Retina (tissue), 1 donor: ENCODE measurements around the gene EPB41.
"Not testable (repeated sequence)": the region's sequence is repeated elsewhere in the genome, so short reads cannot be mapped to it uniquely, and the experiment has no call there.

Experiments
- DNase-seq: peaks from one replicate; pipeline ENCODE4 v3.0.0-alpha.2; 2016

The EPB41 gene

DNA sequence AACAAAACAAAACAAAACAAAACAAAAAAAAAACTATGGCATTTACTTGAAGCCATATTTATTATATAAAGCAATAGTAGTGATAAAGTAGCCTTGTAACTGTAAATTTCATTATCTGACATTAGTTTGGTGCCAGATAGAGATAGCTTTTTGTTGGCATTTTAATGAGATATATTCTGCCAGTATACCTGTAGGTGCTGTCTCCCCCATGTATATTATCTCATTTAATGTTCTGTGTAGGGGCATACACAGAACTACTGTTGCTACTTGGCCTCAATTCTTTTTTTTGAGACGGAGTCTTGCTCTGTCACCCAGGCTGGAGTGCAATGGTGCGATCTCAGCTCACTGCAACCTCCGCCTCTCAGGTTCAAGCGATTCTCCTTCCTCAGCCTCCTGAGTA, 141.9 kb downstream of the EPB41 start:
- no peak for DNase-seq

DNA sequence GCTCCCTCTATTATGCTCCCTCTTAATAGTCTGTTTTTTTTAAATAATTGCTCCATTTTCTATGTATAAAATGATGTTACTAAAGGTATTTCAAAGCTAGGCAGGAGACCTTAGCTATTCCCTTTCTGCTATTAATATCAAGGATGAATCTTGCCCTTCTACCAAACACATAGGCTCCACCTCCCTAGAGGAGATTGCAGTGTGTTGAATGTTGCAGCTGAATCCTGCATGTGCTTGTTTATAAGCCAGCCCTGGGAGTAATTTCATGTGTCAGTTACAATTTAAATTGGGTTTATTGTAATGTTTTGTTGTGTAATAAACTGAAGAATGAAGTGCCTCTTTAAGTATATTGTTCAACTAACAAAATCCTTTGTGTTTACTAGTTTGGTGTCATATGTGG, 143.3 kb downstream of the EPB41 start:
- no peak for DNase-seq

DNA sequence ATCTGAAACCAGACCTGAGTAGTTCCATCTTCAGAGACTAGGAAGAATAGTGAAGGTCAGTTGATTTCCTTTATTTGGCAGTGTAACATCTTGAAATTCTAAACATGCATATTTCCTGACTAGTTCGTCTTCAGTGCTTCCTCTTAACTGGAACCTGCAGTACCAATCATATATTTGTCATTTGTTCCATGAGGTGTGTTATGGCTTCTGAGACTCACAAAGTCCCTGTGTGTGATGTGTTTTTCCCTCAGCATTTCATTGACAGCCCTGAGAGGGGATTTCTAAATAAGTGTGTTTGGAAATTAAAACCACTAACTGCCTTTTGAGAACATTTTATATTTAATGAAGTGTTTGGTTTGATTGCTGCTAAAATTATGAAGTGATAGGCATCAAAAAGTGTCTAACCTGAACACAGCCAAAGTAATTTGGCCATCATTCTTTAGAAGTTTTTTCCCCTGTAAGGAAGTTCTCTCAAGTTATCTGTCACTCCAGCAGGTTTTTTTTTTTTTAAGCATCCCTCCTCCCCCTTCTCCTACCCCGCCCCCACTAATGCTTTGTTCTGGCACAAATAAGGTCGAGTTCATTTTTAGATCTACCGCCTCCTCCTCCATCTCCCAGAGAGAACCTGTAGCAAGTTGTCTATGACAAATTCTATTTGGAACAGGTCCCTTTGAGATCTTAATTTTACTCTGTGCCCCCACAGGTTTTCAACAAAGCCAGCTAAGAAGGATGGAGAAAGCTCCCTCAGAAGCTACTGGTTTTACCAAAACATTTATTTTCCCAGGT, 148.0 kb downstream of the EPB41 start:
- no peak for DNase-seq

DNA sequence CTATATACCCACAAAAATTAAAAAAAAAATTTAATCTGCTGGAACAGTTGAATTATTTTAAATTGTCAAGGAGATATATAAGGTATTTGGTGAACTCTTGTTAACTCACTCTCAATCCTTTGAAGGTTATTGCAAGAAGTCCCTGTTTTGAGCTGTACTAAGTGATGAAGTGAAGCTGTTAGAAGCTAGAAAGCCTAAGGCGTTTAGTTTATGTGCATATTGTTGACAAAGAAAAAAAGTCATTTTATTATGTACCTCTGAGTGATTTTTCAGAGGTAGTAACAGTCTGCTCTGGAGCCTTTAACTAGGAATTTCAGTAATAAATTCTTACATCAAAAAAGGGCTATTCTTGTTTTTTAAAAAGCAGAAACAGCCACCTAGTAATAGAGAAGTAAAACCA, 149.7 kb downstream of the EPB41 start:
- no peak for DNase-seq

DNA sequence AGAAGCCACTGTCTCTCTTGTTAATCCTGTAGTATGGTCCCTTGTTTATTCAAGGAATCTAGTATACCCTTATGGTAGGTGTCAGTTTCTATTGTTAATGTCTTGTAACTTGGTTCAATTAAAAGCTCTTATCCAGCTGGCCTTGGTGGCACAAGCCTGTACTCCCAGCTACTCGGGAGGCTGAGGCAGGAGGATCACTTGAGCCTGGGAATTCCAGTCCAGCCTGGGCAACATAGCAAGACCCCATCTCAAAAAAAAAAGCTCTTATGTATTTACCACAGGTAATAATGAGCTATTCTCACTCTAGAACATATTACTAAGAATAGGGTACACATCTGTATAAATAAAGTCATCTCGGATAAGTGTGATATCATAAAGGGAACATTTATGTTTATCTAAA, 162.8 kb downstream of the EPB41 start:
- no peak for DNase-seq

DNA sequence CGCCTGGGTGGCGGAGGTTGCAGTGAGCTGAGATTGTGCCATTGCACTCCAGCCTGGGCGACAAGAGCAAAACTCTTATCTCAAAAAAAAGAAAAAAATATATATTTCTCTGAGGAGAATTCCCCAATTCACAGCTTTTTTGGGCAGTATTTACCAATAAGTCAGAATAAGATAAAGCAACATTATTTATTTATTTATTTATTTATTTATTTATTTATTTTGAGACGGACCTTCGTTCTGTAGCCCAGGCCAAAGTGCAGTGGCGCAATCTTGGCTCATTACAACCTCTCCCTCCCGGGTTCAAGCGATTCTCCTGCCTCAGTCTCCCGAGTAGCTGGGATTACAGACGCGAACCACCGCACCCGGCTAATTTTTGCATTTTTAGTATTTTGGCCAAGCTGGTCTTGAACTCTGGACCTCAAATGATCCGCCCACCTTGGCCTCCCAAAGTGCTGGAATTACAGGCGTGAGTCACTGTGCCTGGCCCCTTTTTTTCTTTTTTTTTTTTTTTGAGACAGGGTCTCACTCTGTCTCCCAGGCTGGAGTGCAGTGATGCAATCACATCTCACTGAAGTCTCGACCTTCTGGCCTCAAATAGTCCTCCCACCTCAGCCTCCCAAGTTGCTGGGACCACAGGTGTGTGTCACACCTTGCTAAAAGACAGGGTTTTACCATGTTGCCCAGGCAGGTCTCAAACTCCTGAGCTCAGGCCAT, 165.7 kb downstream of the EPB41 start:
- DNase-seq, result not testable (repeated sequence)

DNA sequence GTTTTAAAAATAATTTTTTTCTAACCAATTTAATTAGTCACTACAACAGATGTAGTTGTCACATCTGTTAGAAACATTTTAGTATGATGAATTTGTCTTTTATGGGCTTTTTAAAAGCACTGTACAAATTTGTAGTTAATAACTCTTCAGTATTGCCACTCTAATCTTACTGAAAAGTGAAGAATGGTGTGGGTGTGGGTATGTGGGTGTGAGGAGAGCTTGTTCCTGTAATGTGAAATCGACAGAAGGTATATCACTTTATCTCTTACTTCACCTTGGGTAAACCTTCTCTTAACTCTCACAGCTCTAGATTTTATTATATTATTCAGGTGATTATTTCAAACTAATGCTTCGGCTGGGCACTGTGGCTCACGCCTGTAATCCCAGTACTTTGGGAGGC, 166.8 kb downstream of the EPB41 start:
- no peak for DNase-seq

DNA sequence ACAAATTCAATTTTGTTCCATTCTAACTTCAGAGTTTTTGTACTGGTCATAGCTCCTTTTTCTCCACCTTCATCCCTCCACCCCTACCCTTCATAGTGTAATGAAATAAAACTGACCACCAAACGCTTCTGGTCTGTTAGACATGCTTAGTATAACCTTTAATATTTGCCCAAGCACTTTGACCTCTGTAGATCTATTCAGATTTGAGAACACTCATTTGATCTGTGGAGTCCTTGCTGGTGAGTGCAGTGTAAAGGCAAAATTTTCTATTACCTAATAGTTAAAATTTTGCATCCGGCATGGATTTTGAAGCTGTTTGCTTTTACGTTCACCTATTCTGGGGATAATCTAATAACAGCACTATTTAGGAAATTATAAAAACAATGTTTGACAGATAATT, 168.2 kb downstream of the EPB41 start:
- no peak for DNase-seq

DNA sequence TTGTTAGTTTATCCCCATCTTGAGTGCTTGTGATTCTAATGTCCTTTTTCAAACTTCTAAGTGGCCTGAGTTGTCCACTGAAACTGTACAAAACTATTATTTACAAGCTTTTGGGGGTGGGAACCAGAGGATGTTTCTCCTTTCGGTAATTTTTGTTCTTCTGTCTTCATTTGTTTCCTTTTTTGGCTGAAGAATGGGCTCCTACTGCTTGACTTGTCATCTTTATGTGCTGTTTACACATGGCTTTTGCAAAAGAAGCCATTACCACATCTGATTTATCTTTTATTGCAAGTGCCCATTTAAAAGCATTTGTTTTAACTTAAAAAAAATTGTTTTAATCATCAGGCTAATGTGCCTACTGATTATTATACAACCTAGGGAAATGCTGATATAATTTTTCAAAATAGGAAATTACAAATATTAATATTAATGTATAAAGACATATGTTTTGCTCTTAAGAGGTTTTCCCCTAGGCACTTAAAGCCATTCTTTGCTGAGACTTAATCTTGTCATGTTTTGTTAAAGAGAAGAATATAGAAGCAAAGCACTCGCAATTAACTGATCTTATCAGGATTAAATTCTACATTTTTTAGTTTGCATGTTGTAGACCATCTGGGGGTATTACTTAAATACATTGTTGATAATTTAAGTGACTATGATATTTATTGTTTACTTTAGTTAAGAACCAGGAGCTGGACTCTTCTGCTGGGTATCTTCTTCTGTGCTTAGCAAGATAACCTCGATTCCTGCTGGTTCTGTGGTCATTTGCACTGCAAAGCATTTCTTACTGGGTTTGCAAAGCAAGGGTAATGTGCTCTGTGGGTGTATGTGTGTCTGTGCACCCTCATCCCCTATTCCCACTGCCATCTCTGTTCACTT, 169.2 kb downstream of the EPB41 start:
- DNase-seq, result no peak

DNA sequence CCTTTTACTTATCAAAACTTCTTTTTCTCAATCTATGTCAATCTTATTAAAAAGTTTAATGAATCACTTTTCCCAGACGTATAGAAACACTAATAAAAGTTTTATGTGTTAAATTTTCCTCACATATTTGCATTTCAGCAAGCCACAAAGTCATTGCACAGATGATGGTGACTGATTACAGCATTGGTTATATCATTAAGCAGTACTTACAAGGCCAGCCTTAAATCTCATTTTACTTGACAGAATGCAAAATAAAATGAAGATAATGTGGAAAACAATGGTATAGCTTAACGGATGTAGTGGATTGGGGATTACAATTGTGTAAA, 169.8 kb downstream of the EPB41 start:
- no peak for DNase-seq

DNA sequence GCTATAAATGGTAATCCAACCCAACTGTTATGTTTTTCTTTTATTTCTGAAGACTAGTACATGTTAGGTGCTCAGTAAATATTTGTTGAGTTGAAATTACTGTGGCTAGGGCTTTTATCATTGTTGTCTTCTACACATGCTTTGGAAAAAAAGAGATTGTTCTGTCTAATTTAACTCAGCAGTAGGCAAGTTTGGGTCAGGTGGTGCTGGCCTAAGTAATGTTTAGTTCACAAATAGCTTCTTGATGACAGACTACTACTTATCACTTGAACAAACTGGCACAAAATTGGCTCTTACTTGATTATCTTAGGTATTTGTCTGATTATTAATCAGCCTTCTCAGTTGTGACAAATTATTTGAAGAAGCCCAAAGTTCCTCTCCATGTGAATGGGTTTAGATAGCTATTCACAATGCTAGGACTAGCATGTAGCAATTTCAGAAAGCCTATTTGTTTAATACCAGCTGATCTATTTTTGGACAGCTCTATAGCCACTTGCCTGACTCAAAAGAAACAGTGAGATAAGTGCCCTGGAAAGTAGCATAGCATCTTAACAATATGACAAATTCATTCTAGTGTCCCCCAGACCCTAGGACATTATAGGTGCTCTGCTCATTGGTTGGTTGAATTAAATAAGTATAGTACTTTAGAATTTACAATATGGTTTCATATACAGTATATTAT, 176.7 kb downstream of the EPB41 start:
- DNase-seq, result no peak

DNA sequence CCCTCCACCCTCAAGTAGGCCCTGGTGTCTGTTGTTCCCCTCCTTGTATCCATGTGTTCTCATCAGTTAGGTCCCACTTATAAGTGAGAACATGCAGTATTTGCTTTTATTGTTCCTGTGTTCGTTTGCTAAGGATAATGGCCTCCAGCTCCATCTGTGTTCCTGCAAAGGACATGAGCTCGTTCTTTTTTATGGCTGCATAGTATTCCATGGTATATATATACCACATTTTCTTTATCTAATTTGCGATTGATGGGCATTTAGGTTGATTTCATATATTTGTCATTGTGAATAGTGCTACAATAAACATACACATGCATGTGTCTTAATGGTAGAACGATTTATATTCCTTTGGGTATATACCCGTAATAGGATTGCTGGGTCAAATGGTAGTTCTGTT, 178.3 kb downstream of the EPB41 start:
- not testable (repeated sequence) for DNase-seq

DNA sequence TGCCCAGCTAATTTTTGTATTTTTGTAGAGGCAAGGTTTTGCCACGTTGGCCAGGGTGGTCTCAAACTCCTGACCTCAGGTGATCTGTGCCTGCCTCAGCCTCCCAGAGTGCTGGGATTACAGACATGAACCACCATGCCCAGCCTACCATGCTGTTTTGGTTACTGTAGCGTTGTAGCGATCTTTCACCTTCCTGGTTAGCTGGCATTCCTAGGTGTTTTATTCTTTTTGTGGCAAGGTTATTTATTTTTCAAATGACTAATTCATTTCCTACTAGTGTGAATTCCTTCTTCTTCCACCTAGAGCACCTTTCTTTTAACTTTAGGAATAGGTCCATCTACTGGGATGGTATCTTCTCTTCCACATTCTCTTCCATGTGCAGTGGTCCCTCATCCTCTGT, 180.1 kb downstream of the EPB41 start:
- DNase-seq, result no peak

DNA sequence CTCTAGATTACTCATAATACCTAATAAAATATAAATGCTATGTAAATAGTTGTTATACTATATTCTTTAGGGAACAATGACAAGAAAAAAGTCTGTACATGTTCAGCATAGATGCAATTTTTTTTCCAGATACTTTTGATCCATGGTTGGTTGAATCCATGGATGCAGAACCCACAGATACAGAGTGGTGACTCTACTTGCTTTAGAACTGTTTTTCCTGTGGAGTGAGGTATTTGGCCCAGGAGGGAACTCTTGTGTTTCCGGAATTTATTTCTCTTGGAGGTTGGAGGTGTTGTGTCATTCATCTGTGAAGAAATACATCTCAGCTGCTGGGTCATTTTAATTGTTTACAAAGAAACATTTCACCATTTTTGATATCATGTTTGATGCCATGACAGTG, 180.6 kb downstream of the EPB41 start:
- DNase-seq, result no peak

DNA sequence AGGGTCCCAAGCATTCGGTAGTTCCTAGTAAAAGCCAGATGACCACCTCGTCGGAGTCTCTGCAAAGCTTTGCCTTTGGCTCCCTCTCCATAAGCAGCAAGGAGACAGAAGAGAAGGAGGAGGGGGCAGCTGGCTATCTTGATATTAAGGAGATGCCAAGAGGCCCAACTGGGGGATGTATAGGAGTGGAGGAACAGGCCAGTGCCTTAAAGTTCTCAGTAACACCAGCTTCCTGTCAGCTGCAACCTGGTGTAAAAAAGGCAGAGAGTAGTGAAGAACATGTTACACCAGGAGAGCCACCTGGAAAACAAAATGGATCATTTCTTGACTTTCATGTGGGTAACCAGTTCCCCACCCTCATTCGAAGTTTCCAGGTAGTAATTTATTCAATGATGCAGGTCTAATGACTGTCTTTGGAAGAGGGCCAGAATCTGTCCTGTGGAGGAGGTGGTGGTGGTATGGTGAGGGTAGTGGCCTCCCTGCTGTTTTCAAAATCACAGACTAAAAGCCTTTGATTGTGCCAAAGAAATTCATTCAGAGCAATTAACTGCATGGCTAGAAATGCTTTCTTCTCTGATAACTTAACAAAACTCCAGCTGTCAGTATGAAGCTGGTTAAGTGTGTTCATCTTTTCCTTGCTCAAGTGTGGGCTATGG, 182.0 kb downstream of the EPB41 start:
- peak; percentile 21 for DNase-seq

DNA sequence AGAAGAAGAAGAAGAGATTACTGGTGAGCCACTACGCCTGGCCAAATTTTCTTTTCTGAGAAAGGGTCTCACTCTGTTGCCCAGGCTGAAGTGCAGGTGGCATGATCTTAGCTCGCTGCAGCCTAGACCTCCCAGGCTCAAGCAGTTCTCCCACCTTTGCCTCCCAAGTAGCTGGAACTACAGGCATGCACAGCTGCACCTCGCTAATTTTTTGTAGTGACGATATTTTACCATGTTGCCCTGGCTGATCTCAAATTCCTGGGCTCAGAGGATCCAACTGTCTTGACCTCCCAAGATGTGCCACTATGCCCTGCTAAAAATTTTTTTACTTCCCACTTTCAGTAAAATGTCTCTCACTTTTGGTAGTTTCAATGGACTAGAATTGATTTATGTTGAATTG, 184.9 kb downstream of the EPB41 start:
- no peak for DNase-seq

DNA sequence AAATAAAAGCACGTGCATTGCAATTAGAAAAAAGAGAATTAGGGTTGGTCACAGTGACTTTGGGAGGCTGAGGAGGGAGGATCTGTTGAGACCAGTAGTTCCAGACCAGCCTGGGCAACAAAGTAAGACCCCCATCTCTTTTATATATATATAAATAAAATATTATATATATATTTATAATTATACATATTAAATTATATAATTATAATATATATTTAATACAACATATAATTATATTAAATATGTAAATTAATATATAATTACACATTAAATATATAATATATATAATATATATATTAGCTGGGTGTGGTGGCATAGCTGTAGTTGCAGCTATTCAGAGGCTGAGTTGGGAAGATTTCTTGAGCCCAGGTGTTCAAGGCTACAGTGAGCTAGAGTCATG, 186.1 kb downstream of the EPB41 start:
- no peak for DNase-seq

DNA sequence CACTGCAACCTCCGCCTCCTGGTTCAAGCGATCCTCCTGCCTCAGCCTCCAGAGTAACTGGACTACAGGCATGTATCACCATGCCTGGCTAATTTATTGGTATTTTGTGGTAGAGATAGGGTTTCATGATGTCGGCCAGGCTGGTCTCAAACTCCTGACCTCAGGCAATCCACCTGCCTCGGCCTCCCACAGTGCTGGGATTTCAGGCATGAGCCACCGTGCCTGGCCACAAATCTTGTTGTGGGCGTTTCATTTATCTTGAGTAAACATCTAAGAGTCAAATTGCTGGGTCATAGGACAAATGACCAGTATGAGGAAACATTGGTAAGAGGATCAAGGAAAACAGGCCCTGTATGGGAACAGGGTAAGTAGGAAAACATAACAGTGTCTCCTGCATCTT, 191.5 kb downstream of the EPB41 start:
- DNase-seq, result no peak

DNA sequence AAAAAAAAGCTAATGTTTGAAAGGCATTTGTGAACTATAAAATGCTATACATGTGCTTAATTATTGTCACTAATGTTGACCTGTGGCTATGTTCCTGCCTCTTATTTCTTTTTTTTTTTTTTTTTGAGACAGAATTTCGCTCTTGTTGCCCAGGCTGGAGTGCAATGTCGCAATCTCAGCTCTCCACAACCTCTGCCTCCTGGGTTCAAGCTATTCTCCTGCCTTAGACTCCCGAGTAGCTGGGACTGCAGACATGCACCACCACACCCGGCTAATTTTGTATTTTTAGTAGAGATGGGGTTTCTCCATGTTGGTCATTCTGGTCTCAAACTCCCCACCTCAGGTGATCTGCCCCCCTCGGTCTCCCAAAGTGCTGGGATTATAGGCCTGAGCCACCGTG, 193.7 kb downstream of the EPB41 start:
- not testable (repeated sequence) for DNase-seq

DNA sequence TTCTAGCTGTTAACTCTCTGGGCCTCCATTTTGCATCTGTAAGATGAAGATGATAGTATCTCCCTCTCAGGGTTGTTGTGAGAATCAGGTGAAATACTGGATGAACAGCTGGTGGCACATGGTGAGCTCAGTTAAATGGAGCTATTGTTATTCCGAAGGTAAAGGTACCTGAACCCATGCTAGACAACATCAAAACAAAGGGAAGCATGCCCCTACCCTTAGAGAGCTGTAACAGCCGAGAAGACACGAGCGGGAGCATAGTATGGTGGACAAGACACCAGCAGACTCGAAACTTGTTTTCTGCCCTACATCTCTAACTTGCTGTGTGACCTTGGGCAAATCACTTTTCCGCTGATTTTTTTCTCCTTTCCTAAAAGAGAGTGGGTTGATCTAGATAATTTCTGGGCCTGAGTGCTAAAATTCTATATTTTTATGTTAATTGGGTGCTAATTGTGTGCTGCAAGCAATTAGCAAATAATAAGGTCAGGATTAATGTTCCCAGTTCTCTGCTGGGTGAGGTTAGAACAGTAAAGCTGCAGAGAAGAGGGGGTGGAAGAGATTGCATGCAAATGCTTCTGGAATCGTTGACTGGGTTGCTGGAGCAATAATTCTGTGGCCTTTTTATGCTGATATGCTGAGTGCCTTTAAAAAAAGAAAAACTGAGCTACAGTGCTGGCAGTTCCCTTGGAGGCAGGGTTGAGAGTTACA, 198.5 kb downstream of the EPB41 start:
- DNase-seq, result no peak

DNA sequence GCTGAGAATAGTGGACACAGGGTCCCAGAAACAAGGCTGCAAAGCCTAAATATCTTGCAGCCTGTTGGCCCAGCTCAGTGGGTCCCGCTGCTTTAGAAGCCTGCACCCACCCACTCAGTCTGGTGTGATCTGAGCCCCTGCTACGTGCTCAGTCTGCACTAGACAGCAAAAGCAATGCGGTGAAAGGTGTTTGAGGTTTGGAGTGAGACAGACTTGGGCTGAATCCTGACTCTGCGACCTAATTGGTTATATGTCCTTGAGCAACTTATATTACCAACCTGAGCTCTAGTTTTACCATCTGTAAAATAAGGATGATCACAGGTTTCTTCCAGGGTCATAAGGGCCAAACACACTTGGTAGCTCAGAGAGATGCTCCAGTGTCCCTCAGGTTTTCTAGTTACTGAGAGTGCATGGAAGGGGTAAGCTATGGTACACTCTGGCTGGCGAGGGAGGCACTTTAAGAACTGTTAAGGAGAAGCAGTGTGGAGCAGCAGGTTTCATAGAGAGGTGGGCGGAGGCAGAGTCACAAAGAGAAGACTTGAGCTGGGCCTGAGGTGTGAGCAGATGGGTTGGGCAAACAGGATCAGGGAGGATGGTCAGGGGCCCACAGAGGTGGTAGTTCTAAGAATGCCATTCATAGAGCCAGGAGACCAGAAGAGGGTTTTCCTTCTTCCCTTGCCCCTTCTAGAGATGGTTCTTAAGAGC, 199.2 kb downstream of the EPB41 start:
- DNase-seq, result no peak
